Measurements from ENCODE around the gene WEE1.

The WEE1 gene

GRCh38 chr11:9529334-9529650 is 44.2 kb upstream of the WEE1 start:
- DNase-seq (ENCODE audit: low read depth): no peak
- no peak for TF ChIP-seq CTCF (conservative IDR thresholded peaks at IDR 0.05; ENCODE audit: low read depth, low read length)
- no peak overlapping the region for H3K4me3 ChIP-seq (ENCODE audit: low read length)

GRCh38 chr11:9530020-9530621 is 43.3 kb upstream of the WEE1 start:
- no peak overlapping the region for H3K4me3 ChIP-seq (ENCODE audit: low read length)
- TF ChIP-seq CTCF (conservative IDR thresholded peaks at IDR 0.05; ENCODE audit: low read depth, low read length): no peak
- DNase-seq (ENCODE audit: low read depth): no peak

GRCh38 chr11:9530901-9531625 is 42.4 kb upstream of the WEE1 start:
- DNase-seq (ENCODE audit: low read depth): no peak
- no peak overlapping the region for H3K4me3 ChIP-seq (ENCODE audit: low read length)
- TF ChIP-seq CTCF (conservative IDR thresholded peaks at IDR 0.05; ENCODE audit: low read depth, low read length): peak; percentile 5

GRCh38 chr11:9533058-9533457 is 40.4 kb upstream of the WEE1 start:
- no peak for TF ChIP-seq CTCF (conservative IDR thresholded peaks at IDR 0.05; ENCODE audit: low read depth, low read length)
- H3K4me3 ChIP-seq (ENCODE audit: low read length): no peak overlapping the region
- no peak for DNase-seq (ENCODE audit: low read depth)

- DNase-seq (ENCODE audit: low read depth): no peak
- no peak for TF ChIP-seq CTCF (conservative IDR thresholded peaks at IDR 0.05; ENCODE audit: low read depth, low read length)
- no peak overlapping the region for H3K4me3 ChIP-seq (ENCODE audit: low read length)
Observed at GRCh38 chr11:9533736-9534473, 39.6 kb upstream of the WEE1 start.

GRCh38 chr11:9535189-9535781 is 38.2 kb upstream of the WEE1 start:
- no peak for DNase-seq (ENCODE audit: low read depth)
- no peak overlapping the region for H3K4me3 ChIP-seq (ENCODE audit: low read length)
- peak; percentile 86 for TF ChIP-seq CTCF (conservative IDR thresholded peaks at IDR 0.05; ENCODE audit: low read depth, low read length)
